ENCODE measurements around the gene OS9.
"Not testable (repeated sequence)": the region's sequence is repeated elsewhere in the genome, so short reads cannot be mapped to it uniquely, and the experiment has no call there.

The OS9 gene

DNA sequence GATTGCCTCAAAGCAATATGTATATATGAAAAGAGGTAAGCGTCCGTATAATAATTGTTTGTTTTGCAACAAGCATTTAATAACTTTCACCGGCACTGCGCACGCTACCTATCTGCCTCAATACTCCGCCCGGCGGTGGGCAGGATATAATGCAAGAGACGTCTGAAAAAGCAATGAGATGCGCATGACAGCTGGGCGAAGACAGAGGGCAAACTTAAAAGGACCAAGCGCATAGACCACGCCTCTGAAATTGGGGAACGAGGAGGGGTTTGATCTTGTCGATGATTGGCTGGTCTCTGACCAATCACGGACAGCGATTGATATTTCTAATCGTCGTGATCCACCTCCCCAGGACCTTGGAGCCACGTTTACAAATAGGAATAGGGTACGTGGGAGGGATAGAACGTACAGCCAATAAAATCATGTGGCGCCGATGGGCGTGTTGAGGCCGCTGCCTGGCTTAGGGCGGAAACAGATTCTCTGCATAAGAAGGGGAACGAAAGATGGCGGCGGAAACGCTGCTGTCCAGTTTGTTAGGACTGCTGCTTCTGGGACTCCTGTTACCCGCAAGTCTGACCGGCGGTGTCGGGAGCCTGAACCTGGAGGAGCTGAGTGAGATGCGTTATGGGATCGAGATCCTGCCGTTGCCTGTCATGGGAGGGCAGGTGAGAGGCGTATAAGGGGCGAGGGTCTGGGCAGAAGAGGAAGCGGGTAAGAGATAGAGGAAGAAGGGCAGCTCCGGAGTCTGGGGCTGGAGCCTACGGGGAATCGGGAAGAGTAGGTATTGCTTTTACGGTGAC is at the start of gene OS9 (continued):
- TF ChIP-seq, protein P1, sequence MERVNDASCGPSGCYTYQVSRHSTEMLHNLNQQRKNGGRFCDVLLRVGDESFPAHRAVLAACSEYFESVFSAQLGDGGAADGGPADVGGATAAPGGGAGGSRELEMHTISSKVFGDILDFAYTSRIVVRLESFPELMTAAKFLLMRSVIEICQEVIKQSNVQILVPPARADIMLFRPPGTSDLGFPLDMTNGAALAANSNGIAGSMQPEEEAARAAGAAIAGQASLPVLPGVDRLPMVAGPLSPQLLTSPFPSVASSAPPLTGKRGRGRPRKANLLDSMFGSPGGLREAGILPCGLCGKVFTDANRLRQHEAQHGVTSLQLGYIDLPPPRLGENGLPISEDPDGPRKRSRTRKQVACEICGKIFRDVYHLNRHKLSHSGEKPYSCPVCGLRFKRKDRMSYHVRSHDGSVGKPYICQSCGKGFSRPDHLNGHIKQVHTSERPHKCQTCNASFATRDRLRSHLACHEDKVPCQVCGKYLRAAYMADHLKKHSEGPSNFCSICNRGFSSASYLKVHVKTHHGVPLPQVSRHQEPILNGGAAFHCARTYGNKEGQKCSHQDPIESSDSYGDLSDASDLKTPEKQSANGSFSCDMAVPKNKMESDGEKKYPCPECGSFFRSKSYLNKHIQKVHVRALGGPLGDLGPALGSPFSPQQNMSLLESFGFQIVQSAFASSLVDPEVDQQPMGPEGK (tag by site-specific recombination; IDR thresholded peaks at IDR 0.05) = no peak
- TF ChIP-seq, protein P2, sequence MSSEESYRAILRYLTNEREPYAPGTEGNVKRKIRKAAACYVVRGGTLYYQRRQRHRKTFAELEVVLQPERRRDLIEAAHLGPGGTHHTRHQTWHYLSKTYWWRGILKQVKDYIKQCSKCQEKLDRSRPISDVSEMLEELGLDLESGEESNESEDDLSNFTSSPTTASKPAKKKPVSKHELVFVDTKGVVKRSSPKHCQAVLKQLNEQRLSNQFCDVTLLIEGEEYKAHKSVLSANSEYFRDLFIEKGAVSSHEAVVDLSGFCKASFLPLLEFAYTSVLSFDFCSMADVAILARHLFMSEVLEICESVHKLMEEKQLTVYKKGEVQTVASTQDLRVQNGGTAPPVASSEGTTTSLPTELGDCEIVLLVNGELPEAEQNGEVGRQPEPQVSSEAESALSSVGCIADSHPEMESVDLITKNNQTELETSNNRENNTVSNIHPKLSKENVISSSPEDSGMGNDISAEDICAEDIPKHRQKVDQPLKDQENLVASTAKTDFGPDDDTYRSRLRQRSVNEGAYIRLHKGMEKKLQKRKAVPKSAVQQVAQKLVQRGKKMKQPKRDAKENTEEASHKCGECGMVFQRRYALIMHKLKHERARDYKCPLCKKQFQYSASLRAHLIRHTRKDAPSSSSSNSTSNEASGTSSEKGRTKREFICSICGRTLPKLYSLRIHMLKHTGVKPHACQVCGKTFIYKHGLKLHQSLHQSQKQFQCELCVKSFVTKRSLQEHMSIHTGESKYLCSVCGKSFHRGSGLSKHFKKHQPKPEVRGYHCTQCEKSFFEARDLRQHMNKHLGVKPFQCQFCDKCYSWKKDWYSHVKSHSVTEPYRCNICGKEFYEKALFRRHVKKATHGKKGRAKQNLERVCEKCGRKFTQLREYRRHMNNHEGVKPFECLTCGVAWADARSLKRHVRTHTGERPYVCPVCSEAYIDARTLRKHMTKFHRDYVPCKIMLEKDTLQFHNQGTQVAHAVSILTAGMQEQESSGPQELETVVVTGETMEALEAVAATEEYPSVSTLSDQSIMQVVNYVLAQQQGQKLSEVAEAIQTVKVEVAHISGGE (tag by site-specific recombination; conservative IDR thresholded peaks at IDR 0.05; ENCODE audit: low read depth) = no peak
- TF ChIP-seq ZNF266 (tag by site-specific recombination; IDR thresholded peaks at IDR 0.05; ENCODE audit: low read depth) (no peak), OSR2 (tag by site-specific recombination; IDR thresholded peaks at IDR 0.05) (no peak), ZNF404 (tag by site-specific recombination; IDR thresholded peaks at IDR 0.05) (no peak), SP3 (tag by site-specific recombination; IDR thresholded peaks at IDR 0.05) (peak; percentile 100), YY1 (tag by site-specific recombination; IDR thresholded peaks at IDR 0.05) (peak; percentile 88), ZSCAN23 (tag by site-specific recombination; IDR thresholded peaks at IDR 0.05) (no peak), ZNF175 (tag by site-specific recombination; IDR thresholded peaks at IDR 0.05) (no peak), ZNF623 (tag by site-specific recombination; IDR thresholded peaks at IDR 0.05) (no peak), ZSCAN16 (tag by site-specific recombination; IDR thresholded peaks at IDR 0.05) (no peak), ZNF146 (tag by site-specific recombination; IDR thresholded peaks at IDR 0.05) (no peak), ZNF629 (tag by site-specific recombination; IDR thresholded peaks at IDR 0.05) (peak; percentile 55; the same call in 1 of the 2 replicates)
- TF ChIP-seq, protein P3, sequence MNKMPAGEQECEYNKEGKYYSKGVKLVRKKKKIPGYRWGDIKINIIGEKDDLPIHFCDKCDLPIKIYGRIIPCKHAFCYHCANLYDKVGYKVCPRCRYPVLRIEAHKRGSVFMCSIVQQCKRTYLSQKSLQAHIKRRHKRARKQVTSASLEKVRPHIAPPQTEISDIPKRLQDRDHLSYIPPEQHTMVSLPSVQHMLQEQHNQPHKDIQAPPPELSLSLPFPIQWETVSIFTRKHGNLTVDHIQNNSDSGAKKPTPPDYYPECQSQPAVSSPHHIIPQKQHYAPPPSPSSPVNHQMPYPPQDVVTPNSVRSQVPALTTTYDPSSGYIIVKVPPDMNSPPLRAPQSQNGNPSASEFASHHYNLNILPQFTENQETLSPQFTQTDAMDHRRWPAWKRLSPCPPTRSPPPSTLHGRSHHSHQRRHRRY (tag by site-specific recombination; IDR thresholded peaks at IDR 0.05) = no peak
- TF ChIP-seq, protein P4, sequence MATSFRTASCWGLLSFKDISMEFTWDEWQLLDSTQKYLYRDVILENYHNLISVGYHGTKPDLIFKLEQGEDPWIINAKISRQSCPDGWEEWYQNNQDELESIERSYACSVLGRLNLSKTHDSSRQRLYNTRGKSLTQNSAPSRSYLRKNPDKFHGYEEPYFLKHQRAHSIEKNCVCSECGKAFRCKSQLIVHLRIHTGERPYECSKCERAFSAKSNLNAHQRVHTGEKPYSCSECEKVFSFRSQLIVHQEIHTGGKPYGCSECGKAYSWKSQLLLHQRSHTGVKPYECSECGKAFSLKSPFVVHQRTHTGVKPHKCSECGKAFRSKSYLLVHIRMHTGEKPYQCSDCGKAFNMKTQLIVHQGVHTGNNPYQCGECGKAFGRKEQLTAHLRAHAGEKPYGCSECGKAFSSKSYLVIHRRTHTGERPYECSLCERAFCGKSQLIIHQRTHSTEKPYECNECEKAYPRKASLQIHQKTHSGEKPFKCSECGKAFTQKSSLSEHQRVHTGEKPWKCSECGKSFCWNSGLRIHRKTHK (tag by site-specific recombination; IDR thresholded peaks at IDR 0.05) = no peak

DNA sequence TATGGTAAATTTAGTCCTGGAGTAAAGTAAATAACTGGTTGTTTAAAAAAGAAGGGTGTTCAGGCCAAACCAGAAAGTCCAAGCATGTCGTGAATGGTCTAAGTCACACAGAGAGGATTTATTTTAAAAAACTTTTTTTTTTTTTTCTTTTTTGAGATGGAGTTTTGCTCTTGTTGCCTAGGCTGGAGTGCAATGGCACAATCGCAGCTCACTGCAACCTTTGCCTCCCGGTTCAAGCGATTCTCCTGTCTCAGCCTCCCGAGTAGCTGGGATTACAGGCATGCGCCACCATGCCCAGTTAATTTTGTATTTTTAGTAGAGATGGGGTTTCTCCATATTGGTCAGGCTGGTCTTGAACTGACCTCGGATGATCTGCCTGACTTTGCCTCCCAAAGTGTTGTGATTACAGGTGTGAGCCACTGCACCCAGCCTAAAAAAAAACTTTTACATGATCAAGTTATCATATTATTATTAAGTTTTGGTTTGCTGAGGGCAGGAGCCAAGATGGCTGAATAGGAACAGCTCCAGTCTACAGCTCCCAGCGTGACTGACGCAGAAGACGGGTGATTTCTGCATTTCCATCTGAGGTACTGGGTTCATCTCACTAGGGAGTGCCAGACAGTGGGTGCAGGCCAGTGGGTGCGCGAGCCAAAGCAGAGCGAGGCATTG is 47.8 kb upstream of the OS9 start:
- H3K36me3 ChIP-seq (ENCODE audit: control insufficient read depth in 2 of 2, insufficient read depth in 1 of 2, low read length in 2 of 2); H3K4me3 ChIP-seq (ENCODE audit: low read depth, low read length); H3K4me1 ChIP-seq (ENCODE audit: control insufficient read depth, insufficient read depth, low read length); POLR2A ChIA-PET; H3K27ac ChIP-seq (ENCODE audit: extremely low read depth, low read depth, low read length); H3K9me3 ChIP-seq (ENCODE audit: control insufficient read depth, insufficient read depth, low read depth, low read length): not testable (repeated sequence)
- CTCF ChIA-PET = interaction anchor here (0.6 to 0.7 kb wide), 2 partner anchors 25 to 1169 kb away, joined by 3 to 4 read pairs; no protein-coding TSS in a partner anchor
- TF ChIP-seq SETDB1 (IDR thresholded peaks at IDR 0.05; ENCODE audit: insufficient read length, low read length) = peak; percentile 99
- TF ChIP-seq ZNF610 (tag by site-specific recombination; IDR thresholded peaks at IDR 0.05; ENCODE audit: borderline replicate concordance) = peak; percentile 66; the same call in 1 of the 2 replicates
- peak; percentile 39 for TF ChIP-seq ZNF529 (tag by site-specific recombination; IDR thresholded peaks at IDR 0.05; ENCODE audit: insufficient replicate concordance)
- TF ChIP-seq, protein P4 (tag by site-specific recombination; IDR thresholded peaks at IDR 0.05) = peak; percentile 45
- 0 out of 2 replicates have a peak, but pooled peaks have one; percentile 31 for TF ChIP-seq ZNF324 (tag by site-specific recombination; IDR thresholded peaks at IDR 0.05)
- TF ChIP-seq ZNF214 (tag by site-specific recombination; IDR thresholded peaks at IDR 0.05; ENCODE audit: borderline replicate concordance) = peak; percentile 35; the same call in 1 of the 2 replicates
- TF ChIP-seq ZNF626 (tag by site-specific recombination; IDR thresholded peaks at IDR 0.05) = 0 out of 2 replicates have a peak, but pooled peaks have one; percentile 44
- TF ChIP-seq ZNF350 (tag by site-specific recombination; IDR thresholded peaks at IDR 0.05) = 0 out of 2 replicates have a peak, but pooled peaks have one; percentile 22
- TF ChIP-seq ZNF416 (tag by site-specific recombination; IDR thresholded peaks at IDR 0.05) = 0 out of 2 replicates have a peak, but pooled peaks have one; percentile 76
- 0 out of 2 replicates have a peak, but pooled peaks have one; percentile 54 for TF ChIP-seq ZNF558 (tag by site-specific recombination; IDR thresholded peaks at IDR 0.05)

Measured in HEK293 (cell line).